Left ventricle myocardium inferior (tissue), 1 donor: ENCODE measurements around the gene NAPB. TPM values are rescaled to one million over a fixed set of nuclear protein-coding genes. Genes with fewer than 3 reads are reported as not detected.

Source experiments
- DNase-seq: peaks from one replicate; pipeline ENCODE4 v3.0.0-alpha.2; 2020
- H3K27ac ChIP-seq: fragments of 200-600 bp; replicated peaks from 2 replicates; pipeline ENCODE4 v1.8.0; 2021
- H3K27me3 ChIP-seq: fragments of 200-600 bp; 2 replicates; pipeline ENCODE4 v1.8.0; 2021; ENCODE audit warnings: low read depth
- H3K36me3 ChIP-seq: fragments of 200-600 bp; 2 replicates; pipeline ENCODE4 v1.8.0; 2021
- H3K4me1 ChIP-seq: fragments of 200-600 bp; 2 replicates; pipeline ENCODE4 v1.8.0; 2021
- H3K4me3 ChIP-seq: fragments of 200-600 bp; 2 replicates; pipeline ENCODE4 v1.8.0; 2021; ENCODE audit warnings: mild to moderate bottlenecking, moderate library complexity
- H3K9me3 ChIP-seq: fragments of 200-600 bp; replicated peaks from 2 replicates; pipeline ENCODE4 v1.8.0; 2021
- CTCF ChIP-seq: fragments of 200-600 bp; IDR thresholded peaks from 2 replicates; pipeline ENCODE4 v1.8.0; 2021; ENCODE audit warnings: antibody characterized with exemption, mild to moderate bottlenecking, borderline replicate concordance
- intact Hi-C: fragments of 100-400 bp; cut with micrococcal nuclease; formaldehyde crosslinking; loops from one replicate; pipeline ENCODE4 v1.11.0; 2022
- total RNA-seq: library from RNA; stranded (reverse); fragmentation: NEBNext Ultra II Directional; extraction: Animal tissue kit (Norgen Biotek cat#: 25700); gene quantifications from one replicate; pipeline ENCODE4 v1.2.1, GENCODE V29; 2021
- donor health status: DM: no; HTN: yes; CAD: no; lungs with severe emphysema.

NAPB gene
- total RNA-seq, 1 donor from 2014 or later: 5.2 TPM

- no peaks in the 10 kb centered on the region for H3K9me3 ChIP-seq
- peaks cover 60% of the 10 kb centered on the region for H3K4me1 ChIP-seq
- H3K27me3 ChIP-seq: no peaks in the 10 kb centered on the region
- H3K27ac ChIP-seq: peak overlapping the region; percentile 100
- TF ChIP-seq CTCF: no peak
- H3K36me3 ChIP-seq: peaks cover 11% of the 10 kb centered on the region
- DNase-seq: peak; percentile 100
- intact Hi-C loops: no loop called here
- H3K4me3 ChIP-seq: peak overlapping the region; percentile 78
These were observed 63.3 kb downstream of the NAPB start for GRCh38 chr20:23357767-23358562.

GRCh38 chr20:23356203-23356602, 65.1 kb downstream of the NAPB start:
- Histone ChIP-seq H3K27me3 (no peaks in the 10 kb centered on the region), H3K27ac (peak overlapping the region; percentile 100), H3K4me3 (peak overlapping the region; percentile 78), H3K36me3 (peaks cover 11% of the 10 kb centered on the region), H3K9me3 (no peaks in the 10 kb centered on the region), H3K4me1 (peaks cover 64% of the 10 kb centered on the region)
- intact Hi-C loops: no loop called here
- TF ChIP-seq CTCF: no peak
- no peak for DNase-seq

GRCh38 chr20:23350904-23351838, 70.1 kb downstream of the NAPB start:
- Histone ChIP-seq H3K27me3 (no peaks in the 10 kb centered on the region), H3K4me3 (peak overlapping the region; percentile 99), H3K4me1 (peaks cover 35% of the 10 kb centered on the region), H3K27ac (peak overlapping the region; percentile 100), H3K9me3 (no peaks in the 10 kb centered on the region), H3K36me3 (peaks cover 11% of the 10 kb centered on the region)
- peak; percentile 26 for DNase-seq
- intact Hi-C loops: no loop called here
- TF ChIP-seq CTCF: no peak

- no peak for TF ChIP-seq CTCF
- Histone ChIP-seq H3K4me1 (peaks cover 31% of the 10 kb centered on the region), H3K9me3 (no peaks in the 10 kb centered on the region), H3K36me3 (peaks cover 11% of the 10 kb centered on the region), H3K4me3 (peak within 1 kb of the TSS; percentile 99), H3K27me3 (no peaks in the 10 kb centered on the region), H3K27ac (peak within 1 kb of the TSS; percentile 100)
- DNase-seq: peak; percentile 96
- intact Hi-C loops: no loop called here
These were observed 70.9 kb downstream of the NAPB start, which contains the start of gene NXT1 for GRCh38 chr20:23350196-23350903. NXT1 (plus strand) TSS chr20:23350791; CDS start chr20:23354042, 3,251 bp downstream.
